Measurements from ENCODE around the gene DLG1. TPM values are rescaled to one million over a fixed set of nuclear protein-coding genes. Genes with fewer than 3 reads are reported as not detected.

The DLG1 gene
- total RNA-seq, 1 donor from 2014 or later = 157 TPM

DNA sequence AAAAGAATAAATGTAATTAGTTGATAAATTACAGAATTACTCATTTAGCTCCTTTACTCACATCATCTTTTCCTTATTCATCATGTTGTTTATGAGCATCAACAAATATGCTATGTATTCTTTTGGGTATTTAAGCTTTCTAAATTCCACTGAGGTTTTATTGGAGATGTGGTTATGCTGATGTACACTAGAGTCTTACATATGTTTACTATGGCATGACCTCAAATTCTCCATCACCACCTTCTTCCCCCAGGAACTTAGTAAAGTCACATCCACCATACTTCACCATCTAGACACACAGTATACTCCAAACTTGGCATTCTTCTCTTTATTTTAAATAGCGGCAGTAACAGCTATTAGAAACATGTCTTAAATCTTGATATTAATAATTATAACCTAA lies 194.6 kb downstream of the DLG1 start:
- no peaks in the 10 kb centered on the region for H3K27me3 Mint-ChIP-seq (ENCODE audit: low read depth)
- TF ChIP-seq, protein P1, sequence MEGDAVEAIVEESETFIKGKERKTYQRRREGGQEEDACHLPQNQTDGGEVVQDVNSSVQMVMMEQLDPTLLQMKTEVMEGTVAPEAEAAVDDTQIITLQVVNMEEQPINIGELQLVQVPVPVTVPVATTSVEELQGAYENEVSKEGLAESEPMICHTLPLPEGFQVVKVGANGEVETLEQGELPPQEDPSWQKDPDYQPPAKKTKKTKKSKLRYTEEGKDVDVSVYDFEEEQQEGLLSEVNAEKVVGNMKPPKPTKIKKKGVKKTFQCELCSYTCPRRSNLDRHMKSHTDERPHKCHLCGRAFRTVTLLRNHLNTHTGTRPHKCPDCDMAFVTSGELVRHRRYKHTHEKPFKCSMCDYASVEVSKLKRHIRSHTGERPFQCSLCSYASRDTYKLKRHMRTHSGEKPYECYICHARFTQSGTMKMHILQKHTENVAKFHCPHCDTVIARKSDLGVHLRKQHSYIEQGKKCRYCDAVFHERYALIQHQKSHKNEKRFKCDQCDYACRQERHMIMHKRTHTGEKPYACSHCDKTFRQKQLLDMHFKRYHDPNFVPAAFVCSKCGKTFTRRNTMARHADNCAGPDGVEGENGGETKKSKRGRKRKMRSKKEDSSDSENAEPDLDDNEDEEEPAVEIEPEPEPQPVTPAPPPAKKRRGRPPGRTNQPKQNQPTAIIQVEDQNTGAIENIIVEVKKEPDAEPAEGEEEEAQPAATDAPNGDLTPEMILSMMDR (IDR thresholded peaks at IDR 0.05) = no peak
- peaks cover 6% of the 10 kb centered on the region for H3K9me3 Mint-ChIP-seq (ENCODE audit: low read depth)
- peaks cover 16% of the 10 kb centered on the region for H3K36me3 Mint-ChIP-seq (ENCODE audit: low read depth)
- no peak for DNase-seq (ENCODE audit: low spot score)
- peak overlapping the region; percentile 50 for H3K27ac Mint-ChIP-seq (ENCODE audit: unreplicated experiment)
- peaks cover 39% of the 10 kb centered on the region for H3K4me1 Mint-ChIP-seq (ENCODE audit: low read depth)
- no peak overlapping the region for H3K4me3 Mint-ChIP-seq (ENCODE audit: unreplicated experiment)

DNA sequence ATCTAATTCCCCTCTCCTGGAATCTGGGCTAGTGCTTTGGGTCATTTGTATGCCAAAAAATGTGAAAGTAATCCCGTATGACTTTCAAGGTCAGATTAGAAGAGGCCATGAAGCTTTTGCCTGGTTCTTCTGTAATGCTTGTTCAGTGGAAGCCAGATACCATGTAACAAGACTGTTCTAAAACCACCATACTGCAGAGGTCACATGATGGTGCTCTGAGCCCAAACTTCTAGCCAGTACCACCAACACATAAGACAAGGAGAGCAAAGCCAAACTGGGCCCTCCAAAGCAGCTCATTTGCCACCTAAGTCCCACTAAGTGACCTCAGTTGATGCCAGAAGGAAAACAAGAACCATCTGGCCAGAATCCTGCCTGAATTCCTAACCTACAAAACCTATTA lies 204.5 kb downstream of the DLG1 start:
- no peaks in the 10 kb centered on the region for H3K27me3 Mint-ChIP-seq (ENCODE audit: low read depth)
- no peak for DNase-seq (ENCODE audit: low spot score)
- TF ChIP-seq, protein P1 (IDR thresholded peaks at IDR 0.05) = no peak
- H3K4me1 Mint-ChIP-seq (ENCODE audit: low read depth) = peaks cover 18% of the 10 kb centered on the region
- H3K9me3 Mint-ChIP-seq (ENCODE audit: low read depth) = peaks cover under 1% of the 10 kb centered on the region
- no peak overlapping the region for H3K27ac Mint-ChIP-seq (ENCODE audit: unreplicated experiment)
- no peak overlapping the region for H3K4me3 Mint-ChIP-seq (ENCODE audit: unreplicated experiment)
- peaks cover 22% of the 10 kb centered on the region for H3K36me3 Mint-ChIP-seq (ENCODE audit: low read depth)

DNA sequence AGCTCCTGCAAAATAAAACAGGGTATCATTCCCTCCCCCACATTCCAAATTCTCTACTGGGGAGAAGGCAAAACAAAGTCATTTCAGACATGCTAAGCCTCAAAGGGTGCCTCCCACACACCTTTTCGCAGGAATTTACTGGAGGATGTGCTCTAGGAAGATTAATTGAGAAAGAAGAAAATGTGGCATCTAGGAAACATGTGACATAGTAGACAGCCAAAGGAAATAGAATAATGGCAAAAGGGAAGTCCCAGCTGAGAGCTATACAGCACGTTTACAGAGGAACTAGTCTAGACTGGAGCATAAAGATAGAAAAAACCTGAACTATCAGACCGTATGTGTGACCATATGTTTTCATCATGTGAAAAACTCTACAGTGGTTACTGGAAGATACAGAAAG lies 210.0 kb downstream of the DLG1 start:
- H3K36me3 Mint-ChIP-seq (ENCODE audit: low read depth) = peaks cover 16% of the 10 kb centered on the region
- H3K4me3 Mint-ChIP-seq (ENCODE audit: unreplicated experiment) = no peak overlapping the region
- no peak for DNase-seq (ENCODE audit: low spot score)
- TF ChIP-seq, protein P1 (IDR thresholded peaks at IDR 0.05) = no peak
- H3K9me3 Mint-ChIP-seq (ENCODE audit: low read depth) = peaks cover 2% of the 10 kb centered on the region
- H3K4me1 Mint-ChIP-seq (ENCODE audit: low read depth) = peaks cover 19% of the 10 kb centered on the region
- no peak overlapping the region for H3K27ac Mint-ChIP-seq (ENCODE audit: unreplicated experiment)
- H3K27me3 Mint-ChIP-seq (ENCODE audit: low read depth) = no peaks in the 10 kb centered on the region

DNA sequence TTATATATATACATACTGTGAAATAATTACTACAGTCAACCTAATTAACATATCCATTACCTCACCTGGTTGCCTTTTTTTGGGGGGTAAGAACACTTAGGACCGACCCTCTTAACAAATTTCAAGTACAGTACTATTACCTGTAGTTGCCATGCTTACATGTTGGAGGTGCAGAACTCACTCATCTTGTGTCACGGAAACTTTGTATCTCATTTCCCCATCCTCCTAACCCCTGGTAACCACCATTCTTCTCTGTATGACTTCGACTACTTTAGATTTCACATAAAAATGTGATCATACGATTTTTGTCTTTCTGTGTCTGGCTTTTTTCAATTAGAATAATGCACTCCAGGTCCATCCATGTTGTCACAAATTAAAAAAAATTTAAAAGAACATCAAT lies 213.3 kb downstream of the DLG1 start:
- H3K4me3 Mint-ChIP-seq (ENCODE audit: unreplicated experiment) = no peak overlapping the region
- no peak for DNase-seq (ENCODE audit: low spot score)
- peaks cover 2% of the 10 kb centered on the region for H3K9me3 Mint-ChIP-seq (ENCODE audit: low read depth)
- H3K27ac Mint-ChIP-seq (ENCODE audit: unreplicated experiment) = no peak overlapping the region
- TF ChIP-seq, protein P1 (IDR thresholded peaks at IDR 0.05) = no peak
- H3K27me3 Mint-ChIP-seq (ENCODE audit: low read depth) = no peaks in the 10 kb centered on the region
- peaks cover 19% of the 10 kb centered on the region for H3K36me3 Mint-ChIP-seq (ENCODE audit: low read depth)
- peaks cover 29% of the 10 kb centered on the region for H3K4me1 Mint-ChIP-seq (ENCODE audit: low read depth)

DNA sequence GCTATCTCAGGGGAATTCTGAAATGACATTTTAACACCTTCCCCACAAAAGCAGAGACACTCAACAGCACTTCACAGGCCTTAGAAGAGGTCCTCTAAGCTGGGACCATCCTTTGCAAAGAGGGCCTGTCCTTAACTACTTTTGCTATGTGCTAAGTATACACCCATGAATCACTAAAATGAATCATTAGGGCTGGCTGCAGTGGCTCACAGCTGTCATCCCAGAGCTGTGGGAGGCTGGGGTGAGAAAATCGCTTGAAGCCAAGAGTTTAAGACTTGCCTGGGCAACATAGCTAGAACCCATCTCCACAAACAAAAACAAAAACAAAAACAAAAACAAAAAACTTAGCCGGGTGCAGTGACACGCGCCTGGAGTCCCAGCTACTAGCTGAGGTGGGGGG lies 214.9 kb downstream of the DLG1 start:
- H3K27ac Mint-ChIP-seq (ENCODE audit: unreplicated experiment) = peak overlapping the region; percentile 77
- H3K4me1 Mint-ChIP-seq (ENCODE audit: low read depth) = peaks cover 24% of the 10 kb centered on the region
- TF ChIP-seq, protein P1 (IDR thresholded peaks at IDR 0.05) = no peak
- no peaks in the 10 kb centered on the region for H3K27me3 Mint-ChIP-seq (ENCODE audit: low read depth)
- H3K9me3 Mint-ChIP-seq (ENCODE audit: low read depth) = no peaks in the 10 kb centered on the region
- no peak overlapping the region for H3K4me3 Mint-ChIP-seq (ENCODE audit: unreplicated experiment)
- DNase-seq (ENCODE audit: low spot score) = no peak
- peaks cover 18% of the 10 kb centered on the region for H3K36me3 Mint-ChIP-seq (ENCODE audit: low read depth)

Measured in chondrocyte (in vitro differentiated cells).